Fibroblast of lung (primary cell): Measurements from ENCODE around the gene SKP1. TPM values are rescaled to one million over a fixed set of nuclear protein-coding genes. Genes with fewer than 3 reads are reported as not detected.
A peak's percentile ranks its signal among the peaks of the same experiment; 100 is the strongest.

Experiments used
- DNase-seq, 2 donors: peaks; one replicate each; pipeline versions ENCODE4 v3.0.0 to v3.0.0-alpha.2; 2010; ENCODE audit warnings: low read depth in 2 of 2
- H2AFZ ChIP-seq: 2 replicates; pipeline ENCODE4 v1.5.1; 2012; ENCODE audit warnings: low read length, control low read depth, inconsistent platforms
- H3K27ac ChIP-seq: 2 replicates; pipeline ENCODE4 v1.5.1; 2011; ENCODE audit warnings: low read length, control low read depth; ENCODE audit not compliant: insufficient read depth
- H3K27me3 ChIP-seq: 2 replicates; pipeline ENCODE4 v1.5.1; 2011; ENCODE audit warnings: mild to moderate bottlenecking, low read length; ENCODE audit not compliant: control insufficient read depth, insufficient read depth
- H3K36me3 ChIP-seq: 2 replicates; pipeline ENCODE4 v1.5.1; 2011; ENCODE audit warnings: low read length; ENCODE audit not compliant: control insufficient read depth, insufficient read depth
- H3K4me1 ChIP-seq: 2 replicates; pipeline ENCODE4 v1.5.1; 2011; ENCODE audit warnings: low read length; ENCODE audit not compliant: control insufficient read depth, insufficient read depth; ENCODE audit errors: extremely low read depth
- H3K4me2 ChIP-seq: 2 replicates; pipeline ENCODE4 v1.5.1; 2011; ENCODE audit warnings: low read length, control low read depth; ENCODE audit not compliant: insufficient read depth; ENCODE audit errors: extremely low read depth
- H3K4me3 ChIP-seq, 4 experiments: fragments of 200-600 bp in 1 of 4; sonication (generic) in 1 of 4; replicated peaks in 1 of 4; 2 replicates each; pipeline ENCODE4 v1.5.1; 2011 to 2016; ENCODE audit warnings: low read length in 4 of 4, low read depth in 3 of 4, mild to moderate bottlenecking in 3 of 4, control low read depth in 2 of 4, inconsistent platforms in 1 of 4, mixed read lengths in 1 of 4; ENCODE audit not compliant: insufficient read depth in 1 of 4; ENCODE audit errors: control extremely low read depth in 1 of 4
- H3K79me2 ChIP-seq: 2 replicates; pipeline ENCODE4 v1.5.1; 2012; ENCODE audit warnings: mild to moderate bottlenecking, low read length, inconsistent platforms; ENCODE audit not compliant: control insufficient read depth, insufficient read depth
- H3K9ac ChIP-seq: 2 replicates; pipeline ENCODE4 v1.5.1; 2011; ENCODE audit warnings: mild to moderate bottlenecking, low read length, control low read depth; ENCODE audit not compliant: insufficient read depth
- H3K9me3 ChIP-seq: 2 replicates; pipeline ENCODE4 v1.5.1; 2012; ENCODE audit warnings: low read depth, low read length; ENCODE audit not compliant: control insufficient read depth, insufficient read depth
- H4K20me1 ChIP-seq: 2 replicates; pipeline ENCODE4 v1.5.1; 2011; ENCODE audit warnings: low read length; ENCODE audit not compliant: control insufficient read depth, insufficient read depth; ENCODE audit errors: extremely low read depth
- EZH2 ChIP-seq: IDR thresholded peaks from 2 replicates; pipeline ENCODE4 v1.5.1; 2012; ENCODE audit warnings: low read length, control low read depth, mild to moderate bottlenecking; ENCODE audit errors: missing control alignments
- polyA plus RNA-seq, 2 donors: library from polyadenylated mRNA; depleted of rRNA in 1 of 2; stranded (reverse) in 1 of 2; unstranded in 1 of 2; fragments of >200 nt; gene quantifications; 2 replicates each; pipeline ENCODE4 v1.2.1, GENCODE V29; 2011 to 2012; ENCODE audit warnings: missing spikeins in 1 of 2
- total RNA-seq: library from RNA; depleted of rRNA; stranded (reverse); fragments of >200 nt; gene quantifications from 2 replicates; pipeline ENCODE4 v1.2.1, GENCODE V29; 2014
- TF ChIP-seq, protein P1 (sequence below), 2 donors: IDR thresholded peaks in 1 of 2; conservative IDR thresholded peaks in 1 of 2; 1 replicate in 1 of 2; 2 replicates in 1 of 2; pipeline ENCODE4 v1.5.1; 2011 to 2012; ENCODE audit warnings: low read length in 2 of 2, control low read depth in 1 of 2, inconsistent platforms in 1 of 2, low read depth in 1 of 2, mild to moderate bottlenecking in 1 of 2

SKP1 gene
- total and polyA plus RNA-seq, 2 donors (not counting 1 experiment from before 2014, with no cell fraction given): 259 to 985 TPM

DNA sequence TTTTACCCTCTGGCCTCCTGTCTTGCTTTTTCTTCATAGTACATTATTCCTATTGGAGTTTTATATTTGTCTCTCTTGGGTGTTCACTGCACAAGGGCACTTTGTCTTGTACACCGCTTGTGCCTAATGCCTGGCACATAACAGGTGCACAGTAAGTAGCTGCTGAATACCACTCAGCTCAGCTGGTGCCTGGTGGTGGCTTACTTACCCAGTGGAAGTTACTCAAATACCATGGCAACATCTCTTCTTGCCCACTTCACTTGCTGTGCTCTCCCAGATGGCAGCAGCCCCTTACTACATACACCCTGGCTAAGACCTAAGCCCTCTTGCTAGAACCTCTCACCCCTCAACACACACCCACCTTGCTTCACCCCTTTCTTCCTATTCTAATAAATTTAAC lies 11.3 kb upstream of the SKP1 start:
- no peaks in the 10 kb centered on the region for H3K27me3 ChIP-seq
- no peaks in the 10 kb centered on the region for H4K20me1 ChIP-seq
- no peaks in the 10 kb centered on the region for H3K9me3 ChIP-seq
- no peak overlapping the region for H3K9ac ChIP-seq
- H2AFZ ChIP-seq: no peak overlapping the region
- H3K79me2 ChIP-seq: no peaks in the 10 kb centered on the region
- no peak overlapping the region for H3K4me3 ChIP-seq
- TF ChIP-seq, protein P1, sequence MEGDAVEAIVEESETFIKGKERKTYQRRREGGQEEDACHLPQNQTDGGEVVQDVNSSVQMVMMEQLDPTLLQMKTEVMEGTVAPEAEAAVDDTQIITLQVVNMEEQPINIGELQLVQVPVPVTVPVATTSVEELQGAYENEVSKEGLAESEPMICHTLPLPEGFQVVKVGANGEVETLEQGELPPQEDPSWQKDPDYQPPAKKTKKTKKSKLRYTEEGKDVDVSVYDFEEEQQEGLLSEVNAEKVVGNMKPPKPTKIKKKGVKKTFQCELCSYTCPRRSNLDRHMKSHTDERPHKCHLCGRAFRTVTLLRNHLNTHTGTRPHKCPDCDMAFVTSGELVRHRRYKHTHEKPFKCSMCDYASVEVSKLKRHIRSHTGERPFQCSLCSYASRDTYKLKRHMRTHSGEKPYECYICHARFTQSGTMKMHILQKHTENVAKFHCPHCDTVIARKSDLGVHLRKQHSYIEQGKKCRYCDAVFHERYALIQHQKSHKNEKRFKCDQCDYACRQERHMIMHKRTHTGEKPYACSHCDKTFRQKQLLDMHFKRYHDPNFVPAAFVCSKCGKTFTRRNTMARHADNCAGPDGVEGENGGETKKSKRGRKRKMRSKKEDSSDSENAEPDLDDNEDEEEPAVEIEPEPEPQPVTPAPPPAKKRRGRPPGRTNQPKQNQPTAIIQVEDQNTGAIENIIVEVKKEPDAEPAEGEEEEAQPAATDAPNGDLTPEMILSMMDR (conservative IDR thresholded peaks at IDR 0.05 in 1 of 2, IDR thresholded peaks at IDR 0.05 in 1 of 2; ENCODE audit: low read depth in 1 of 2, low read length in 2 of 2): no peak
- TF ChIP-seq EZH2: no peak
- H3K27ac ChIP-seq: no peak overlapping the region
- no peak overlapping the region for H3K4me2 ChIP-seq
- H3K36me3 ChIP-seq: no peaks in the 10 kb centered on the region
- H3K4me1 ChIP-seq: no peaks in the 10 kb centered on the region
- no peak for DNase-seq

DNA sequence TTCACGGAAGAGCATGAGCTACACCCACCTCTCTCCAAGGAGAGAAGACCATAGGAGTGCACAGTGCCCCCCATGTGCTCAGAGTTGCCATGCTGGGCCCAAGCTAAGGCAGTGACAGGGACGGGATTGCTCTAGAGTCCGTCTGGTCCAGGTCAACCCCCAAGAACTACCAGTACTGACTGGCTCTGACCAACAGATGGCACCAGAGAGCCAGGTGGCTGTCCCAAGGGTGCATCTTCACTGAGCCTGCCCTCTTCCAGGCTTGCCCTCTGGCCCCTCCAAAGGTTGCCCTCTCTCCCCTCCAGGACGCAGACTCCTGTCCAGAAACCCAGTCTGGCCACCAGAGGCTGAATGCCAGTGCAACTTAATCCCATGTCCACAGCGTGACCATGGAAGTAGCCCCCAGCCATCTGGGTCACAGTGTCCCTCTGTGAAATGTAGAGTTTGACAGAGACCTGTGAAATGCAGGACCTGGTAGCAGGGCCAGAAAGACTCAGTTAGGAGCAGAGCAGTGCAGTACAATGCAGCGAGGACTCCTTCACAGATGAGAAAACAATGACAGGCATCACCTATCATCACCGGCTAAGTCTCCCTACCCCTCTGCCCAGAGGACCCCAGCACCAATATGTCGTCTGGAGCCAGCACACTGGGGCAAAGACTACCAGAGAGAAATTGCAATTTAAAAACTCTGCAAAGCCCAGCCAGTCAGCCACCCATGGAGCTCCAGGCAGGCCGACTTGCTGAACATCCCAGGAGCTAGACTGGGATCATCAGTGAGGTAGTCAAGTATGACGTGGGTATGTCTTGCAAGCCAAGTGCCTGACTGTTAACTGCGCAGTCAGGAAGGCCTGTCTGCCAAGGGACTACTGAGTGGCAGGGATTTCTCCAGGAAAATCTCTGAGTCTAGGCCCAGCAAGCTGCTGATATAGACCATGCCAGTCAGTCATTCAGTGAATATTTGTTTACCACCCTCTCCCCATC lies 7.7 kb upstream of the SKP1 start:
- DNase-seq: peak; percentile 33 to 63
- Histone ChIP-seq H3K4me2 (no peak overlapping the region), H2AFZ (no peak overlapping the region)

DNA sequence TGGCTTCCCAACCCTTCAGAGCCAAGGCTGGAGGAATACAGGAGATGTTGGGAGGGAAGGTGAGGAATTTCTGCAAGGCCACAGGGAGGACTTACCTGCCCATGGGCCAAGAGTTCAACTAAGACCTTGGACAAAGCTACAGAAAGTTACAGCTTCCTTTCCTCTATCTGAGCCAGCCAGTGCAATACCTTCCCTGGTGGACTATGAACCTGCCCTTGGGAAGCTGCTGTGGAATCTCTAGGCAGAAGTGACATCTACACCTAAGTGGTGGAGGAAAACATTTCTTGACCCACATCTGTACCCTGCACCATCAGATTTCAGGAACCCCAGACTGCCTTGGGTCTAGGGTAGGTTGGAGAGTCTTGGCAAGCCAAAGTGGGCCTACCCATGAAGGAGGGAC lies 6.7 kb upstream of the SKP1 start:
- TF ChIP-seq EZH2: no peak
- TF ChIP-seq, protein P1 (conservative IDR thresholded peaks at IDR 0.05 in 1 of 2, IDR thresholded peaks at IDR 0.05 in 1 of 2; ENCODE audit: low read depth in 1 of 2, low read length in 2 of 2): no peak
- Histone ChIP-seq H3K79me2 (no peaks in the 10 kb centered on the region), H3K4me3 (no peak overlapping the region), H4K20me1 (no peaks in the 10 kb centered on the region), H3K4me2 (no peak overlapping the region), H3K27ac (no peak overlapping the region), H3K9ac (no peak overlapping the region), H3K9me3 (no peaks in the 10 kb centered on the region), H3K36me3 (no peaks in the 10 kb centered on the region), H3K27me3 (no peaks in the 10 kb centered on the region), H2AFZ (no peak overlapping the region), H3K4me1 (no peaks in the 10 kb centered on the region)
- DNase-seq: no peak

More for the DNA sequence above, 7.7 kb upstream of the SKP1 start:
- H3K79me2 ChIP-seq: no peaks in the 10 kb centered on the region
- no peak overlapping the region for H3K4me3 ChIP-seq
- H4K20me1 ChIP-seq: no peaks in the 10 kb centered on the region
- H3K36me3 ChIP-seq: no peaks in the 10 kb centered on the region
- H3K9ac ChIP-seq: no peak overlapping the region
- no peak for TF ChIP-seq EZH2
- TF ChIP-seq, protein P1 (conservative IDR thresholded peaks at IDR 0.05 in 1 of 2, IDR thresholded peaks at IDR 0.05 in 1 of 2; ENCODE audit: low read depth in 1 of 2, low read length in 2 of 2): peak; percentile 93
- no peak overlapping the region for H3K27ac ChIP-seq
- H3K9me3 ChIP-seq: no peaks in the 10 kb centered on the region
- no peaks in the 10 kb centered on the region for H3K4me1 ChIP-seq
- no peaks in the 10 kb centered on the region for H3K27me3 ChIP-seq
